Ovary (tissue), 9 donors: ENCODE measurements around the gene PRDM10. TPM values are rescaled to one million over a fixed set of nuclear protein-coding genes. Genes with fewer than 3 reads are reported as not detected.

ENCODE experiments used
- DNase-seq, 5 donors: peaks; one replicate each; pipeline ENCODE4 v3.0.0-alpha.2; 2019 to 2020
- H3K27ac ChIP-seq, 2 donors: fragments of 200-600 bp; one replicate each; pipeline versions ENCODE4 v1.5.1 to v1.8.0; 2019 to 2022
- H3K27me3 ChIP-seq: fragments of 200-600 bp; one replicate; pipeline ENCODE4 v1.8.0; 2022
- H3K36me3 ChIP-seq: fragments of 200-600 bp; sonication (generic); one replicate; pipeline ENCODE4 v1.5.1; 2019
- H3K4me1 ChIP-seq: one replicate; pipeline ENCODE4 v1.8.1; 2013; ENCODE audit warnings: mild to moderate bottlenecking, moderate library complexity; ENCODE audit not compliant: insufficient read depth
- H3K4me3 ChIP-seq: fragments of 200-600 bp; sonication (generic); one replicate; pipeline ENCODE4 v1.5.1; 2017
- H3K9me3 ChIP-seq, 2 donors: fragments of 200-600 bp in 1 of 2; sonication (generic) in 1 of 2; one replicate each; pipeline versions ENCODE4 v1.5.1 to v1.8.1; 2013 to 2019; ENCODE audit warnings: mild to moderate bottlenecking in 1 of 2, moderate library complexity in 1 of 2
- POLR2A ChIP-seq: fragments of 450-650 bp; IDR thresholded peaks from one replicate; pipeline ENCODE4 v1.6.1; 2017; ENCODE audit warnings: antibody characterized with exemption, mild to moderate bottlenecking, moderate library complexity
- WGBS, 3 donors: extraction: QIAGEN DNeasy Blood & Tissue Kit in 1 of 3; methylation state at CpG; one replicate each; pipeline versions ENCODE4 v1.1.5 to v1.1.7; 2013 to 2017; 5-methylcytosine and 5-hydroxymethylcytosine counted together
- intact Hi-C, 4 donors: fragments of 100-400 bp; cut with DNase I; formaldehyde crosslinking; loops; one replicate each; pipeline versions ENCODE4 v1.11.0 to v1.15.1; 2022 to 2023
- polyA plus RNA-seq, 2 donors: library from polyadenylated mRNA; stranded (reverse); fragments of 200-250 nt in 1 of 2; fragments of 350-450 nt in 1 of 2; fragmentation: Illumina TruSeq in 1 of 2; extraction: RNeasy Lipid Tissue Mini Kit (QIAGEN cat#74804) in 1 of 2; gene quantifications; one replicate each; pipeline ENCODE4 v1.2.3, GENCODE V29; 2013 to 2014
- total RNA-seq, 7 donors: library from RNA; depleted of rRNA in 2 of 7; stranded (reverse); fragments of >200 nt in 2 of 7; fragmentation: NEBNext Ultra II Directional in 3 of 7; extraction: Animal tissue kit (Norgen Biotek cat#: 25700) in 3 of 7; gene quantifications; one replicate each; pipeline versions ENCODE4 v1.1.0 to v1.2.4, GENCODE V29; 2016 to 2023
- TF ChIP-seq, protein P1 (sequence below), 3 donors: fragments of 450-650 bp in 2 of 3; fragments of 200-600 bp in 1 of 3; IDR thresholded peaks; one replicate each; pipeline versions ENCODE4 v1.5.1 to v1.8.0; 2016 to 2022; ENCODE audit warnings: antibody characterized with exemption in 3 of 3, mild to moderate bottlenecking in 1 of 3
- donor health status: DM: no; HTN: no; CAD: no; lungs with moderate emphysema.
- donor health status: DM: no; HTN: no; CAD: no.
- donor health status: Bipolar disorder and iron deficiency.
- donor health status: DM: yes; HTN: yes; CAD: no.
- donor health status: DM: no; HTN: no; CAD: no.
- donor health status: DM: yes; HTN: yes; CAD: no.

The PRDM10 gene
- total and polyA plus RNA-seq, 9 donors, result 2.5 to 9.4 (median 7.2) TPM

GRCh38 chr11:129852125-129852740, 150.4 kb downstream of the PRDM10 start:
- intact Hi-C loops, result no loop called here

More at GRCh38 chr11:129852125-129852740, 150.4 kb downstream of the PRDM10 start:
- WGBS, 3 donors, result 80 to 86% (median 82%) methylated on average over 15 of the region's 15 CpGs
- Histone ChIP-seq H3K27me3 (no peaks in the 10 kb centered on the region), H3K4me3 (no peak overlapping the region), H3K4me1 (peaks cover 1% of the 10 kb centered on the region), H3K36me3 (no peaks in the 10 kb centered on the region), H3K27ac (no peak overlapping the region), H3K9me3 (no peaks in the 10 kb centered on the region)
- no peak for DNase-seq
- TF ChIP-seq POLR2A, result no peak
- TF ChIP-seq, protein P1, sequence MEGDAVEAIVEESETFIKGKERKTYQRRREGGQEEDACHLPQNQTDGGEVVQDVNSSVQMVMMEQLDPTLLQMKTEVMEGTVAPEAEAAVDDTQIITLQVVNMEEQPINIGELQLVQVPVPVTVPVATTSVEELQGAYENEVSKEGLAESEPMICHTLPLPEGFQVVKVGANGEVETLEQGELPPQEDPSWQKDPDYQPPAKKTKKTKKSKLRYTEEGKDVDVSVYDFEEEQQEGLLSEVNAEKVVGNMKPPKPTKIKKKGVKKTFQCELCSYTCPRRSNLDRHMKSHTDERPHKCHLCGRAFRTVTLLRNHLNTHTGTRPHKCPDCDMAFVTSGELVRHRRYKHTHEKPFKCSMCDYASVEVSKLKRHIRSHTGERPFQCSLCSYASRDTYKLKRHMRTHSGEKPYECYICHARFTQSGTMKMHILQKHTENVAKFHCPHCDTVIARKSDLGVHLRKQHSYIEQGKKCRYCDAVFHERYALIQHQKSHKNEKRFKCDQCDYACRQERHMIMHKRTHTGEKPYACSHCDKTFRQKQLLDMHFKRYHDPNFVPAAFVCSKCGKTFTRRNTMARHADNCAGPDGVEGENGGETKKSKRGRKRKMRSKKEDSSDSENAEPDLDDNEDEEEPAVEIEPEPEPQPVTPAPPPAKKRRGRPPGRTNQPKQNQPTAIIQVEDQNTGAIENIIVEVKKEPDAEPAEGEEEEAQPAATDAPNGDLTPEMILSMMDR (IDR thresholded peaks at IDR 0.05), result no peak

Other genes with a start within 250 kb of the PRDM10 start
- 10 to 100 TPM in 1 of 7 donors, 1 to 10 TPM in 1, under 1 TPM in 3, not detected in 2; 0.36 to 10.8 (median 0.57) TPM for gene TMEM45B, start 187.0 kb downstream of the PRDM10 start, total RNA-seq
- under 1 TPM in 1 of 2 donors, not detected in 1; 0.10 TPM for gene TMEM45B, start 187.0 kb downstream of the PRDM10 start, polyA plus RNA-seq
- 10 to 100 TPM; 19.7 to 33.9 (median 27.7) TPM for gene NFRKB, start 107.3 kb downstream of the PRDM10 start, total RNA-seq
- 10 to 100 TPM; 15.3 to 15.5 TPM for gene NFRKB, start 107.3 kb downstream of the PRDM10 start, polyA plus RNA-seq
- 100 to 1,000 TPM; 198 to 281 (median 251) TPM for gene APLP2, start 67.1 kb upstream of the PRDM10 start, total RNA-seq
- 100 to 1,000 TPM; 245 to 466 TPM for gene APLP2, start 67.1 kb upstream of the PRDM10 start, polyA plus RNA-seq
- gene ST14, start 156.9 kb upstream of the PRDM10 start, total RNA-seq, result 10 to 100 TPM in 1 of 7 donors, 1 to 10 TPM in 4, under 1 TPM in 2; 0.18 to 76.2 (median 4.9) TPM
- gene ST14, start 156.9 kb upstream of the PRDM10 start, polyA plus RNA-seq, result under 1 TPM; 0.51 to 0.90 TPM